NCI-H510A (cell line): ENCODE data around the gene COX6A1.
"Not testable (repeated sequence)": the region's sequence is repeated elsewhere in the genome, so short reads cannot be mapped to it uniquely, and the experiment has no call there.

ENCODE experiments used
- DNase-seq: peaks from one replicate; lab custom pipeline; 2025; lab: John Stamatoyannopoulos, UW

The COX6A1 gene

DNA sequence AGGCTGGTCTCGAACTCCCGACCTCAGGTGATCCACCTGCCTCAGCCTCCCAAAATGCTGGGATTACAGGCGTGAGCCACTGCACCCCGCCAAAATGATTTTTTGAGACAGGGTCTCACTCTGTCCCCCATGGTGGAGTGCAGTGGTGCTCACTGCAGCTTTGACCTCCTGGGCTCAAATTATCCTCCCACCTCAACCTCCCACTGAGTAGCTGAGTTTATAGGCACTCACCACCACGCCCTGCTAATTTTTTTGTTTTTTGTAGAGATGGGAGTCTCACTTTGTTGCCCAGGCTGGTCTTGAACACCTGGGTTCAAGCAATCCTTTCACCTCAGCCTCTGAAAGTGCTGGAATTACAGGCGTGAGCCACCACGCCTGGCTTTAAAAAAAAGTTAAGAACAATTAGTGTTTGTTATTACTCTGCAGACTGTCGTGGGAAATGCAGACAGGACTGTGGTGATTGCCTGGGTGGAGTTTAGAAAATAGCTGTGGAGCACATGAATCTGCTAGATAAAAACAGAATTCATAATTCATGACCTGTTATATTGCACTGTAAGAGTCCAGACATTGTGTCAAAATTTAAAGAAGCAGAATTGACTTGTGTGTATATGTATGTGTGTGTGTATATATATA lies 9.2 kb upstream of the COX6A1 start:
- no peak for DNase-seq

DNA sequence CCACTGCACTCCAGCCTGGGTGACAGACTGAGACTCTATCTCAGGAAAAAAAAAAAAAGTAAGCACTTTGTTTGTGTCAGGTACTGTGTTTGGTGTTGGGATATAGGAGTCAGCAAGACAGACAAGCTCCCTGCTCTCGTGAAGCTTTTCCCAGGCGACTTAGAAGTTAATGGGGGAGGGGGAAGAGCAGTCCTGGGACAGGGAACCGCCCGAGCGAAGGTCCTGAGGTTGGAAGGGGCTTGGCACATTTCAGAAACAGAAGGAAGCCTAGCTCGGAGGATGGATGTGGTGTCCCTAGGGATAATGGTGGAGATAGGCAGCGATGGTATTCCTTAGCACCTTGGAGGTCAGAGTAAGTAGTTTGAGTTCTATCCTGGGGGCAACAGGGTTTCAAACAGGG lies 8.5 kb upstream of the COX6A1 start:
- no peak for DNase-seq

DNA sequence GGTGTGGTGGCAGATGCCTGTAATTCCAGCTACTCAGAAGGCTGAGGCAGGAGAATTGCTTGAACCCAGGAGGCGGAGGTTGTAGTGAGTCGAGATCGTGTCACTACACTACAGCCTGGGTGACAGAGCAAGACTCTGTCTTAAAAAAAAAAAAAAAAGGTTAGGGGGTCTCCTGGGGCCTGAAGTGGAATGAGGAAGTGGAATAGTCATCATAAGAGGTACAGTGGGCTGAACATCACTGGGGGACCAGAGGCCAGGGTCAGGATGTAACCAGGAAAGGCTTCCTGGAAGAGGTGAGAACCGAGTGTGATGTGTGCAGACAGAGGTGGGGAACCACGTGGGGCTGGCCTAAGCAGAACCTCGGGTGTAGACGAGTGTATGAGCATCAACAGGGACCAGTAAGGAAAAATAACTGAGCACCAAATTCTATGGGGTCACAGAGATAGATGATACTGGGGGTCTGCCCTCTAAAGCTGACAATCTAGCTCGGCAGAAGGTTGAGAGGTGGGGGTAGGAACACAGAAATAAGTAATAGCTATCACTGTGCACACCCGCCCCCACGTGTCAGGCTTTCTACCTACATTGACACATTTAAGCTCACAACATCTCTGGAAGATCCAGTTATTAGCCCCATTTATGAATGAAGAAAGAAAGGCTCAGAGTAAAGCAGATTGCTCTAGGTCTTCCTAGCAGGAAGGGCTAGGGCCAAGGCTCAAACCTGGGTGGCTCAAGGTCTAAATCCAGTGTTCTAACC lies 5.0 kb upstream of the COX6A1 start:
- DNase-seq, result no peak

DNA sequence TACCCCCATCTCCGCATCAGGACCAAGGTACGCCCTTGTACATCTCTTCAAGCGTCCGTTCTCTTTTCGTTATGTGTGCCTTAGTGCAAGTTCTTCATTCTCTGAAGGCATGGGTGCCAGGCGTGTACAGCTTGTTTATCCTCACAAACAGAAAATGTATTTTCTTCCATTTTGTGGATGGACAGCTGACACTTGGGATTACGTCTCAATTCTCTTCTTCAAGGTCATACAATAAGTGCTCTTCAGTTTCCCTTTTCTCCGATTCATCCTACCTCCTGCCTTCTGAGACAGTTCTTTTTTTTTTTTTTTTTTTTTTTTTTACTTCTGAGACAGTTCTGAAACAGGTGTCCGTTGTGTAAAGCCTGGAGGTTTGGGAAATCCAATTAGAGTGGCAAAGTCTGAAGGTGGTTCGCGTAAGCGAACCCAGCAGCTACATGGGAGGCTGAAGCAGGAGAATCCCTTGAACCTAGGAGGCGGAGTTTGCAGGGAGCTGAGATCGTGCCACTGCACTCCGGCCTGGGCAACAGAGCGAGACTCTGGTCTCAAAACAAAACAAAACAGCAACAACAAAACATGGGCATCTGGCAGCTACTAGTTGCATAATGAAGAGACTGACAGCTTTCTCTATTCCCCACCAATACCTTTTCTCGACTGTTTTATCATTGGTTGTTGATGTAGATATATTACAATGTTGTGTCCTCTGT lies 734 bp downstream of the COX6A1 start:
- DNase-seq, result no peak

DNA sequence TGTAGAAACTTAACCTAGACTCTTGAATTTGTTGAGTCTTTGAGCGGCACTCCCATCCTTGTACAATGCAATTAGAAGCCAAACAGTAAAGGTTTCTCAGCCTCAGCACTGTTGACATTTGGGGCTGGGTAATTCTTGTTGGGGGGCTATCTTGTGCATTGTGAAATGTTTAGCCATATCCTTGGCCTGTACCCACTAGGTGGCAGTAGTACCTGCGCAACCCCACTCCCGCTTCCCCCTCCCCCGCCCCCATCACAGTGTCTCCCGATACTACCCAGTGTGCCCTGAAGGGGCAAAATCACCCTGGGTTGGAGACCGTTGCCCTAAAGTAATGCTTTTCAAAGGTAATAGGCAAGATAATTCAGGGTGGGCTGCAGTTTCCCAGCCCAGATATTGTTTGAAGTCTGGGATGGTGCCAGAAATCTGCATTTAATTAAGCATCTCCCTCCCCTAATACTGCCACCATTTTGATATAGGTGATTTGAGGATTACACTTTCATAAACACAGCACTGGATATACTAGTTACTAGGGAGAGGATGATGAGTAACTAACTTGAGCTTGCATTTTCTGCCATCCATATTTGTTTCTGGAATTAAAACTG lies 1.8 kb downstream of the COX6A1 start:
- peak; percentile 59 for DNase-seq

DNA sequence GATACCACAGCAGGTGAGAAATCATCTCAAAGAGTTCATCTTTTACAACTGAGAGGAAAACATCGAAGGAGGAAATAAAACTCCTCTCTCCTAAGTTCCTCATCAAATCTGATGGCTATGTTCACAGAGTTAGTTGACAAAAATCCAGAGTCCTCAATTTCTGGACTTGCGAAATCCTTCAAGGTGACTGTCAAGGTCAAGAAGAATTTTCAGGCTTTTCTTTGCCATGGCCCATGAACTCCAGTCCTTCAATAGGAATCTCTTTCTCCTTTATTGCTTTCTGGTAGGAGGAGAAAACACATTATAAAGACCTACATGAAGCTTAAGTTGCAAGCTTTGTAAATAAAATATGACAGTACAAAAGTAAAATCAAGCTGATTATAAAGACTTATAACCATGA lies 6.8 kb downstream of the COX6A1 start:
- DNase-seq, result no peak

DNA sequence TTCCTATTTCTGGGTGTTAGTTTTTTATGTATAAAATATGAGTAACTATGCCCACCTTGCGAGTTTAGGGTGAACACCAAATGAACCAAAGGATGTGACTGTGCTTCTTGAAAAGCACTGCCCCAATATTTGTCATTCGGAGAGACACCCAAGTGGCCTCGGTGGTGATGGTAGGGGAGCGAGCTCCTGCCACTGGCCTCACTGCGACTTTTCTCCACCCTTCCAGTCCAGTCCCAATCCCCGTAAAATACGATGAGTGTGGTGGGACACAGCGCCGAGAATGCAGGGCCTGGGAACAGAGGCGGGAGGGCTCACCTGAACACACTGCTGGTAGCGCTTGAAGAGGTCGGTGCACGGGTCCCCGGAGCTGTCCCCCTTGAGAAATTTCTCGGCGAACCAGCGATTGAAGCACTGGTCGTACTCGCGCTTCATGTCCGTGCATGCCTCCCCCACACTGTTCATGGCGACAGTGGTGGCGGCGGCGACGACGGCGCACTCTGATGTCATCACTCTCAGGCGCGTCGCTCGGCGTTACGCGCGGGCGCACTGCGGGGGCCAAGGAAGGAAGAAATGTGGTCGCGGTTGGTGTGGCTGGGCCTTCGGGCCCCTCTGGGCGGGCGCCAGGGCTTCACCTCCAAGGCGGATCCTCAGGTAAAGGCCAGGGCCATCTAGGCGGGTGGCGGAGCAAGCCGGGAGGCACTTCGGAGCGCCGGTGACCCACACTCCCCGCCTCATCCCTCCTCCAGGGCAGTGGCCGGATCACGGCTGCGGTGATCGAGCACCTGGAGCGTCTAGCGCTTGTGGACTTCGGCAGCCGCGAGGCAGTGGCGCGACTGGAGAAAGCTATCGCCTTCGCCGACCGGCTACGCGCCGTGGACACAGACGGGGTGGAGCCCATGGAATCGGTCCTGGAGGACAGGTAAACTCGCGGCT lies 8.3 kb downstream of the COX6A1 start, which contains the start of the genes GATC and TRIAP1:
GATC (plus strand) TSS at position 534 of the 933 bp plus-strand sequence; CDS start at position 571, 37 bp downstream.
TRIAP1 (minus strand) TSS at position 474 of the 933 bp plus-strand sequence; CDS start at position 462, 12 bp downstream.
- DNase-seq, result peak; percentile 79

DNA sequence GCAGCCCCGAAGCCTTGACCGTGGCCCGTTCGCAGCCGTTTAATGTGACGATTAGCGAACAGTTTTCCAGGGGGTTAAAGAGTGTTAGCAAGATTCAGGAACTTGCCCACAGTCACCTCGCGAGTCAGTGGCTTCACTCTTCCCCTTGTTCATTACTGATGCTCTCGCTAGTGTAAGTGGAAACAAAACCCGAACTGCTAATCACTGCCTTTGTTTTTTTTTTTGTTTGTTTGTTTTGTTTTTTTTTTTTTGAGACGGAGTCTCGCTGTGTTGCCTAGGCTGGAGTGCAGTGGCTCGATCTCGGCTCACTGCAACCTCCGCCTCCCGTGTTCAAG lies 8.9 kb downstream of the COX6A1 start:
- DNase-seq, result not testable (repeated sequence)

DNA sequence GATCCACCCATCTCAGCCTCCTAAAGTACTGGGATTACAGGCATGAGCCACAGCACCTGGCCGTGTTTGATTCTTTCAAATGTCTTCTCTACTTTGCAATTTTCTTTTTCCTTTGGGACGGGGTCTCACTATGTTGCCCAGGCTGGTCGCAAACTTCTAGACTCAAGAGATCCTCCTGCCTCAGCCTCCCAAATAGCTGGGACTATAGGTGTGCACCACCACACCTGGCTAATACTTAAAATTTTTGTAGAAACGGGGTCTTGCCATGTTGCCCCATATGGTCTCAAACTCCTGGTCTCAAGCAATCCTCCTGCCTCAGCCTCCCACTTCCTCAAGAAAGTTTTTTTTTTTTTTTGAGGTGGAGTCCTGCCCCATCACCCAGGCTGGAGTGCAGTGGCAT lies 10.1 kb downstream of the COX6A1 start:
- DNase-seq, result no peak

DNA sequence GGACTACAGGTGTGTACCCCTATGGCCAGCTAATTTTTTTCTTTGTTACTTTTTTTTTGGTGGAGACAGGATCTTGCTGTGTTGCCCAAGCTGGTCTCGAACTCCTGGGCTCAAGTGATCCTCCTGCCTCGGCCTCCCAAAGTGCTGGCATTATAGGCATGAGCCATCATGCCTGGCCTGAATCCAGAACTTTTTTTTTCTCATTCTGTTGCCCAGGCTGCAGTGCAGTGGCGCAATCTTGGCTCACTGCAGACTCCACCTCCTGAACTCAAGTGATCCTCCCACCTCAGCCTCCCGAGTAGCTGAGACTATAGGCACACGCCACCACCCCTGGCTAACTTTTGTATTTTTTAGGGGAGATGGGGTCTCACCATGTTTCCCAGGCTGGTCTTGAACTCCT lies 14.6 kb downstream of the COX6A1 start:
- DNase-seq, result not testable (repeated sequence)

DNA sequence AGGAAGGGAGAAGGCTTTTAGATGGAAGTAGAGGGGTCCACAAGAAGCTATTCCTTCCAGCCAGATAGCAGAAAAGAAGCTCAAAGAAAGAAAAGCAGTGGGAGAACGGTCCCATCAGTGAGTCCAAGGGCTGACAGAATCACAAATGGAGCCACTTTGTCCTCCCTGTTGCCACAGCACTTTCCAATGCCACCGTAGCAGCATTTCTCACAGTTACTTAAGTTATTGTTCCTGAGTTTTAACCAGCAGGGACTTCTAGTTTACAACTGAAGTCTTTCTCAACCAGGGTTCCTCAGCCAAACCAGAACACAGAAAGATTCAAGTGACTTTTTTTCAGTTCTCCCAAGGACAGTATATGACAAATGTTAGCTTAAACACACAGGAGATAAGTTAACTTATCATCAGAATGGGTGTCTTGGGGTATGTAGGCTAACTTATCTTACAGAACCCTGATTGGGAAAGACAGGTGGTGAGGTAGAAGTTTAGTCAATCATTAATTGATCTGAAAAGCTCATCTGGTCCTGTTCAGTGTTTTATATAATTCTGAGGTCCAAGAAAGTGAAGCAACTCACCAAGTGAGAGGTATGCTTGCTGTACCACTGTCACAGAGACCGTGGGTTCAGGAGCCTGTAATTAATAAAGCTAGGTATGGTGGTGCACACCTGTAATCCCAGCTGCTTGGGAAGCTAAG lies 15.3 kb downstream of the COX6A1 start:
- no peak for DNase-seq

DNA sequence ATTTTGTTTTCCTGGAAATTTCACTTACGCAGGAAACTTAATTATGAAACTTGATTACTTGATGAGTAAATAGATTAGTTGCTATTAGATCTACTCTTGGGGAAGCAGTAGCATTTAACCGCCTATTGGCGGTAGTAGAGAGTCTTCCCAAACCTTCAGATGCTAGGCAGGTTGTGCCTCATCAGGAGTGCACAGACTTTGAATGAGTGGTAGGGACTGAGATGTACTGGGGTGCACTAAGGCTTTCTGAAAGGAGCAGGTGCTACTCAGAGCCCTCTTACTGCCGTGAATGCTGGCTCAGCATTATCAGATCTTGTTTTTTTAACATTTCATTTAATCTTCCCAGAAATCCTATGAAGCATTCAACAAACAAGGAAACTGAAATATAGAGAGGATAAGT lies 16.1 kb downstream of the COX6A1 start:
- peak; percentile 13 for DNase-seq

DNA sequence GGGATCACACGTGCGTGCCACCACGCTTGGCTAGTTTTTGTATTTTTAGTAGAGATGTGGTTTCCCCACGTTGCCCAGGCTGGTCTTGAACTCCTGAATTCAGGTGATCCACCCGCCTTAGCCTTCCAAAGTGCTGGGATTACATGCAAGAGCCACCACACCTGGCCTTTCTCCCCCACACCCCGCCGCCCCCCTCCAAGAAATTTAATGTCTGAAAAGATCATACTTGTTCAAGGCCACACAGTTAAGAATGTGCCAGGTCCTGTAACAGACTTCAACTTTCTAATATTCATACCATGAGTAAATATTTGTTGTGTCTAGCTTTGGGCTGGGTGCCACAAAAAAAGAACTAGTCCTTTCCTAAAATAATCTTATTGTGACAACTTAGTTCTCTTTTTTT lies 17.4 kb downstream of the COX6A1 start:
- DNase-seq, result no peak

DNA sequence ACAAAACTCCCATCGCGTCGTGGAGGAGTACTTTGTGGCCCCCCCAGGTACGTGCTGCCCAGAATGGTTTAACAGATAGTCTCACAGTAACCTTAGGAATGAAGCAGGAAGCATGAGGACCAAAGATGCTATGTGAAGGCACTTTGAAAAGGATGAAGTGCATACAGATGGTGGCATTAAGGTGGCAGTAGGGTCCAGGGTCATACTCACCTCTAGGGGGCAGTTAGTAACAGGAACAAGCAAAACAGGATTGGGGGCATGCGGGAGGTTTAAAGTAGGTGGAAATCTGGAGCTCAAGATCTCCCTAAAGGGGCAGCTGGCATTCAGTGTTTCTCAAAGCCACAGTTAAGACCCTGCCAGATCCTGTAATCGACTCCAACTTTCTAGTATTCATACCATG lies 19.2 kb downstream of the COX6A1 start:
- DNase-seq, result no peak

DNA sequence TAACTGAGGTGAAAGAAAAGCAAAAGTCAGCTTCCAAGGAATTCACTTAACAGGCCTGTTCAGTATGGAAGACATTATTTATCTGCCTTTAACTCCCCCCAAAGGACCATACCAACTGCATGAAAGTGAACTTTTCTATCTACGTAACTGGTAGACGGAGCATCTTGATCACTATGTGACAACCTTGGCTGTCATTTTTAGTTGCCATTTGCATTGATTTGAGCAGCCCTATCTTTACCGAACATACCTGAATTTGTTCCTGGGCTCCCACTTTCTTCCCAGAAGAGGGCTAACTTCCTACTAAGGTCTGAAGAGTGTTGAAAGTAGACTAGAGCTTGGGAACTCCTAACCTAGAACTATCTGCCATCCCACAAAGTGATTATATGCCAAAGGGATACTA lies 22.2 kb downstream of the COX6A1 start:
- DNase-seq, result no peak

DNA sequence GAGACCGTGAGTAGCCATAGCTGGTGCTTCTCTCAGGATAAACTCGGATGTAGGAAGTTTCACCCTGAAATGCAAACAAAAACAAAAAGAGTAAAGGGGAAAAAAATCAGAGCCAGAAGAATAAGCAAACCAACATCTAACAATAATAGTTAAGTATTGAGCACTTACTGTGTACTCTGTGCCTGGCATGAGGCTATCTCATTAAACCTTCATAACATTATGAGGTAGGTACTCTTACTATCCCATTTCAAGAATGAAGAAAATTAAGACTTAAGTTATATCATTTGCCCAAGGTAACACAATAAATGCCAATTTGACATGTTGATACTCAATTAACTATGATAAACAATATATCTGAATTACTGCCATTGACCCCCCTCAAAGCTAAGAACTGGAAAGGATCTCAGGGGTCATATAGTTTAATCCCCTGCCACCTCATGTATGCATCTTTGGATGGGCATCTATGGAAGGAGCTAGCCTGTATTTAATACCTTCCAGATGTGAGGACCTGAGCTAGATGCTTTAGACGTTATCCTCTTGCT lies 24.3 kb downstream of the COX6A1 start:
- DNase-seq, result no peak

DNA sequence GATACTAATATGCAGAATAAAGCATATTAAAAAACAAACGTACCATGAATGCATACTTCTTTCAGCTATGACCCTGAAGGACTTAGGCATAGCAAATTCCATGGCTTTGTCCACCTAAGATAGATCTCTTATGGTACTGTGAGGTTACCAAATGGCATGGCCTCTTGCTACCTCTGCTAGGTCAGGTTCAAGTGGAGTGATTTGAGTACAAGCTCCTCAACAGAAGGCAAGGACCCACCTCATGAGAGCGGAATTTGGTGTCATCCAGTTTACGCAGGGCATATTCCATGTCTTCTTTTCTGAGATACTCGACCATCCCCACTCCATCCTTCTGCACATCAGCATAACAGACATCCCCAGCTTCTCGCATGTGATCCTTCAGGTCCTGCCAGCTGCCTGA lies 25.8 kb downstream of the COX6A1 start:
- no peak for DNase-seq

DNA sequence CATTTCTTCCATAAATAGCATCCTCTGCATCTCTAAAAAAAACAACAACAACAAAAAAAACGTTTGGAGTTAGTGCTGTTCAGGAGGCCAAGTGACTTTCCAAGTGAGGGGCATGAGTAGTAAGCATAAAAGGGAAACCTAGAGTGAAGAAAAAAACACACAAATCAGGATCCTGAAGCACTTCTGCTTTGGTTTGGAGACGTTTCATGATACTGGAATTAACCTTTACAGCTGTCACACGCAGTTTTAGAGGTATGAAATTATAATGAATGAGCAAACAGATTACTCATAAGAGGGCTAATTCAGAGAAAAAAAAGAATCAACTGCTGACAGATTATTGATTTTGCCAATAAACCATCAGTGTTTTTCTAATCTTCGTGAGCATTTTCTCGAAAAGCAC lies 27.8 kb downstream of the COX6A1 start:
- DNase-seq, result no peak

DNA sequence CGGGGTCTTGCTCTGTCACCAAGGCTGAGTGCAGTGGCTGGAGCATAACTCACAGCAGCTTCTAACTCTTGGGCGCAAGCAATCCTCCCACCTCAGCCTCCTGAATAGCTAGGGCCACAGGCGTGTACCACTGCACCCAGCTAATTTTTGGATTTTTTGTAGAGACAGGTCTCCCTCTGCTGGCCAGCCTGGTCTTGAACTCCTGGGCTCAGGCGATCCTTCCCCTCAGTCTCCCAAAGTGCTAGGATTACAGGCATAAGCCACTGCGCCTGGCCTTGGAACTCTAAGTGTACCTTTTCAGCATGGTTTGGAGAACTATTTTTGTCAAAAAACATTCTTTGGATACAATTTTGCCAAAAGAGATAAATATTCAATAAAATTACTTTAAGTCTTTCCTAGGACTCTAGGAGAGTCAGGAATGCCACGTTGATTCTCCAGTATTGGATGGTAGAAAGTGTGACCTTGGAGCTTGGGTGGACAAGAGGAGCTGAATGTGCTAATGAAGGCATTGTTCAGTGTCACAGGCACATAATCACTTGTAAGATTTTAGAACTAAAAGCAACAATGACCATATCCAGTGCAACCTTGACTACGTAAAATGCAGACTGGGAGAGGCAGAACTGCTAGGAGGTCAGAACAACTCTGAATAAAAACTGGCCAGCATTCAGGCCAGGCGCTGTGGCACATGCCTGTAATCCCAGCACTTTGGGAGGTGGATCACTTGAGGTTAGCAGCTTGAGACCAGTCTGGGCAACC lies 28.8 kb downstream of the COX6A1 start:
- no peak for DNase-seq

DNA sequence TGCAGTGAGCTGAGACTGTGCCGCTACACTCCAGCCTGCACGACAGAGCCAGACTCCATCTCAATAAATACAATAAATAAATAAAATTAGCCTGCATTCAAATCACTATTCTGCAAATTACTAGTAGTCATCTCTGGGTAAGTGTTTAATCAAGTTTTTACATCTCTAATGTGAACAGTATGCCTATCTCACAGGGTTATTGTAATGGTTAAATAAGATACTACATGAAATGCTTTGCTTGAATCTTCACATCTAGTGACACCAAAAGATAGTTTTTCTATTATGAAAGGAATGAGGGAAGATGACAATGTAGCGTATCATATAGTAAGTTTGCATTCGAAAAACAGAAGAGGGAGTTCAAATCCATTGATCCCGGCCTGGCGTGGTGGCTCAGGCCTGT lies 29.5 kb downstream of the COX6A1 start:
- DNase-seq, result no peak
